CD4-positive, alpha-beta T cell treated with Interleukin-17A for 1 hour (primary cell): ENCODE results near the gene TUBGCP6.

Source experiments
- DNase-seq: peaks from one replicate; pipeline ENCODE4 v3.0.0-alpha.2; 2020

TUBGCP6 gene

DNA sequence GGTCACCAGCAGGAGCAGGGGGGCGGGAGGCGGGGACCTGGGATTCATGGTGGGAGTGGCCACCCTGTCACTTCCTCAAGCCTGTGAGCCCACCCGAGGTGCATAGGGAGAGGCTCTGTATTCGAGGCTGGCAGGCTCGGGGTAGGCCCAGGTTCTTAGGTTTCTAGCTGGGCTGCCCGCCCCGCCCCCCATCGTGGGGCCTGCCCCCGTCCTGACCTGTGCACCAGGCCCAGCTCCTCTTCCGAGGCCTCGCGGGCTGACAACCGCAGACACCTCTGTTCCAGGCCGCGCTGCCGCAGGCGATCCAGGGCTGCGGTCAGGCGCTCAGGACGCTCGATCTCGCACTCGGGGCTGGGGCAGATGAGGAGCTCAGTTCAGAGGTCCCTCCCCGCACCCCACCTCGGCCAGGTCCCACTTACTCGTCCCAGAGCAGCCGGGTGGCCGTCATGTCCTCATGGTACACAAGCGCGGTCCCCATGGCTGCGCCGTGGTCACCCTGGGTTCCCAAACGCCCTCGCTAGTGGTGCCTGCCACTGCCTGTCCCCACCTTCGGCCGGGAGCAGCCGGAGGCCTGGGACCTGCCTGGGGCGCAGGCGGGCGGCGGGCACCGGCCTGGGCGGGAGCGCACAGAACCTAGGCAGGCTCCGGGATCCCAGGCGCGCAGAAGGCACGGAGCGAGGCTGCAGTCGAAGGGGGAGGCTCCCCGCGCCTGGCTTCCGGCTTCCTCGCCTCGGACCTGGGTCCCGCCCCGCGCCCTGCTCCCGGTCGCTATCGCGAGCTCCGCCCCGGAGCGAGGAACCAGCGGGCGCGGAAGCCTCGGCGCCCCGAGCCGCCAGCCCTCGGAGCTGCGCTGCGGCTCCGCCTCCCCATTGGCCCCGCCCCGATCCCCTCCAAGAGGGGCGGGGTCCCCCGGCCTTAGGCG lies 6.0 kb upstream of the TUBGCP6 start, which contains the start of gene HDAC10:
HDAC10 (minus strand) TSS at position 711 of the 922 bp plus-strand sequence; CDS start at position 478, 233 bp downstream.
- DNase-seq: peak; percentile 83

DNA sequence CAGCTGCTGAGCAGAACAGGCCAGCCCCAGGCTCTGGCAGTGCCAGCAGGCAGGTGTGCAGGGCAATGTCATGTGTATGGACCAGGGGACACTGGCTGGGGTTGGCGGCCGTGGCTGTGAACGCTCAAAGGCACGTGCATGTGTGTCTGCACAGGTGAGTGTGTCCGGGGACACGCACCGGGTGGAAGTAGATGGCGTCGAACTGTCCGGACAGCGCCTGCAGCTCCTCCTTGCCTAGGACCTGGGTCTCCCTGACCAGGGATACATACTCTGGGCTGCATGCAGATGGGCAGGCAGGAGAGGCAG lies 5.4 kb upstream of the TUBGCP6 start:
- no peak for DNase-seq

DNA sequence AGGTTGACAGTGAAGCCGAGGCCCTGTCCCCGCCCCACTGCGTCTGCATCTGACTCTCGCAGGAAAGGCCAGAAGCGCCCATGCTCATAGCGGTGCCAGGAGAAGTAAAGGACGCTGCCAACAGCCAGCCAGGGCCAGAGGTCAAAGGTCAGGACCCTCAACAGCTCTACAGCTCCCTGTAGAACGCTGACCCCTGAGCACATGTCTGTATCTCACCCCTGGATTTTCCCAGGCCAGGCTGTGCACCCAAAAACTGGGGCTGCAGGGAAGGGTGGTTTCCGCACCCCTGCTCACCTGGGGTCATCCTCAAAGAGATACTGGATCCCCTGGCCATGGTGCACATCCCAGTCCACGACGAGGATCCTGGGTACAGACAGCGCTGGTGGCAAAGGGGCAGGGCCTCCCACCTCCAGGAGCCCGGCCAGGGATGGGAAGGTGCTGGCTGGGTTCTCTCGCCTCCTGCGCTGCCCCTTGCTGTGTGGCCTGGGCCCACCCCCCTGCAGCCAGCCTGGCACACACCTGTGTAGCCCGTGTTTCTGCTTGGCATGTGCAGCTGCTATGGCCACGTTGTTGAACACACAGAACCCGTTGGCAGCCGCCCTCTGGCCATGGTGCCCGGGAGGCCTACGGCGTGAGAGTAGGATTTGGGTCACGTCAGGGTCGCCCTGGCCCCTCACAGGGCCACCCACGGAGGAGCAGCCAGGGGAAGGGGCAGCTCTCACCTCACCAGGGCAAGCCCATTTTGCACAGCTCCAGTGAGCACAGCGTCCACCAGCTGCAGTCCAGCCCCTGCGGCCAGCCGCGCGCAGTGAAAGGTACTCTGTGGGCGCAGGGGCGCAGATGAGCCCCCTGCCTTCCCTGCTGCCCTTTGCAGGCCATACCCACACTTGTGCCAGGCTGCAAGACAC lies 4.8 kb upstream of the TUBGCP6 start:
- DNase-seq: no peak

DNA sequence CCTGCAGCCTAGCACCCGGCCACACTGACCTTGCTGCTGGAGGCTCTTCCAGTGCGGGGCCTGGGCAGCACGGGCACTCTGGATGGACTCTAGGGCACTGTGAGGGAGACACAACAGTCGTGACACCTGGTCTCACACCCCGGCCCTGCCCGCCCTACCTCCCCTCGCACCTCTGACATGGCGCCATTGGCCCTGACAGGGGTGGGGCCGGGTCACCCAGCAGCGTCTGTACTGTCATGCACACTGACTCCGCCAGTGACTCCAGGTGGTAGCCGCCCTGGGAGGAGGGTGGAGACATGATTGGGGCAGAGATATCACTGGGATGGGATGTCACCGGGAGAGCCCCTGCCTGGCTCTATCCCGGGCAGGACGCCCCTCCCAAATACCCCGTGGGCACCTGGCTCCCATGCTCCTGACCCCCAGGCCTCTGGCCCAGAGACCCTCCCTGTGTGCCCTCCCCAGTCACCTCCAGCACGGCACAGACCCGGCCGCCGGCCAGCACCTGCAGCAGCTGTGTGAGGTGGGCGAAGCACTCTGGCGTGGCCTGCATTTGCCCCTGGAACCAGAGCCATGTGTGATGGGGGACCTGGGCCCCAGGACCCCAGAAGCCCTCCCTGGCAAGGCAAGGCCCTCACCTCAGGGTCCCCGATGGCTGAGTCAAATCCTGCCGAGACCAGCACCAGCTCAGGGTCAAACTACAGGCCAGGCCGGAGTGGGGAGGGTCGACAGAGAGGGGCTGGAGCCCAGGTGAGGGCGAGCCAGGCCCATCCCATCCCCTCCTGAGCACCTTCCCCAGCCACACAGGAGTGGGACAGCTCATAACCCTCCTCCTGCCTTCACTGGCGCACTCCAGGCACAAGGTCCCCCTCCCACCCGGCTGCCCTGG lies 3.6 kb upstream of the TUBGCP6 start:
- no peak for DNase-seq

DNA sequence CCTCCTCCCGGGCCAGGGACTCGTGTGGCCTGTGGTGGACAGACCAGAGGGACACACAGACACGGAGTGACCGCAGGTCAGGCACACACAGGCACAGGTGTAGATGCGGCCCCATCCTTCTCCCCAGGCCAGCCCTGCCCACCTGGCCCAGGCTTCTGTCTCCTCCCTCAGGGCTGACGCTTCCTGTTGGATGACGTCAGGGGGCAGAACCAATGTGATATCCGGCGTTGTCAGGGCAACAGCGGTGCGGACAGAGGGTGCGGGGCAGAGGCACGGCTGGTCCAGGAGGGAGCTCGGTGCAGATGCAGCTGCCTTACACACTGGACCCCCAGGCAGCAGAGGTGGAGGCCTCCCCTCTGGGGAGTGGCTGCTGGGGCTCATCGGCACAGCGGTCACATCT lies 2.9 kb upstream of the TUBGCP6 start:
- peak; percentile 84 for DNase-seq

DNA sequence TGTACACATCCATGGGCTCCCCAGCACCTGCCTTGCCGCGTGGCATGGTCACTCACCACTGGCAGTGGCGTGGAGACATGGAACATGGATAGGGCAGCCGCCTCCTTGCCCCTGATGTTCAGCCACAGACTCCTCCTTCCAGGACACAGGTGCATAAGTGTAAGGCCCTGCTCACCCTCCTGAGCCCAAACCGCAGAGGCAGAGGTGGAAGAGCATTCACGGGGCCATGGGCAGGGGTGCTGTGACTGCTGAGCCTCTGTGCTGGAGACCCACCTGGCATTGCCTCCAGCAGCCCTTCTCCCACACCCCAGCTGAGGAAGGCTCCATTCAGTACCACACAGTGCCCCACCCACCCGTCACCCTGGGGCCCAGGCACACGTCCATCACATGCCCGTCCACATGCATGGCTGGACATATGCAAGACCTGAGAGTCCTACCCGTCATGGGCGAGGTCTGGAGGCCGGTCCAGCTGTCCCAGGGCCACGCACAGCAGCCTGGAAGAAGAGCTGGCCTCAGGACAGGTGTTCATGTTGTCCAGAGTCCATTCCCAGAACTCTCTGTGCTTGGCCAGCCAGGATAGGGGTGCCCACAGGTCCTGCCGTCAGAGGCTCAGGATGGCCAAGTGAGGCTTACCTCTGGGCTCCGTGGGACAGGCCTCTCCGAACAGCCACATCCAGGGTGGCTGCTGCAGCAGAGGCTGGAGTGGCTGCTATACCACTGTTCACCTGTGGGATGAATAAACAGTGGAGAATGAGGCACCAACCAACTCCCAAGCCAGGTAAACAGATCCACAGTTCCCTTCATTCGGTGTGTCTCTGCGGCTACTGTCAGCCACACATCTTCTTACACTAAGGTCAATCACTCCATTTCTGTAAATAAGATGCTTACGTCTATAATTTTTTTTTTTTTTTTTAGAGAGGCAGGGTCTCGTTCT lies 1.7 kb upstream of the TUBGCP6 start:
- DNase-seq: no peak

DNA sequence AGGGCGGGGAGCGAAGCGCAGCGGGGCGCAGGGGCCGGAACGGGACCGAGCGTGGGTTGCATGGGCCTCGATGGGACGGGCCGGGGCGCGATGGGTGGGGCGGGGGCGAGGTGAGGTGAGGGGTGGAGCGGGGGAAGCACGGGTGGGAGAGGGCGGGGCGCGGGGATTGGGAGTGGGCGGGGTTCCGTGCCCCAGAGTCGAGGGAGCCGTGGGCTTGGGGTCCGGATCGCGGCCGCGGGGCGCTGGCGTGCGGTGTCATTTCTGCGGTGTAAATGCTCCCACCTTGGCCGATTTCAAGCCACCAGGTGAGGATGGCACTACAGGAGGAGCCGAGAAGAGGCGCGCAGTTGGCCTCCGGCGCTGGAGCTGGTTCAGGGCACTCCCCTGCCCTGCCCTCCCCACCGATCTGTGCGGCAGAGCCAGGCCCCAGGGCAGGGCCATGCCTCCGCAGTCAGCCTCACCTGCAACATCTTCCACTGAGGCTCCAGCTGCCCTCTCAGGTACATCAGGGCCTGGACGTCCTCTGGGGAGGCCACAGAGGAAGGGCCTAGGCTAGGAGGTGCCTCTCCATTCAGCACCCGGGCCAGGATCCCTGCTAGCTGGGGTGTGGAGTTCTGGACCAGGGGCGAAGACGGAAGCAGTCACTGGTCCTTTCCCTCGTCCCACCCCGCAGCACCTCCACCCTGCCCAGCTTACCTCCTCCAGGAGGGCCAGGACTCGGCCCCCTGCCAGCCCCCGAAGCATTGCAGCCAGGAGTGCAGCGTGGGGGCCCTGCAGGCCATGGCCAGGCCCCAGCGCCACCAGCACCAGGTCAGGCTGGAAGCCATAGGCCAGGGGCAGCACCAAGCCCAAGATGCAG lies 620 bp upstream of the TUBGCP6 start:
- no peak for DNase-seq

DNA sequence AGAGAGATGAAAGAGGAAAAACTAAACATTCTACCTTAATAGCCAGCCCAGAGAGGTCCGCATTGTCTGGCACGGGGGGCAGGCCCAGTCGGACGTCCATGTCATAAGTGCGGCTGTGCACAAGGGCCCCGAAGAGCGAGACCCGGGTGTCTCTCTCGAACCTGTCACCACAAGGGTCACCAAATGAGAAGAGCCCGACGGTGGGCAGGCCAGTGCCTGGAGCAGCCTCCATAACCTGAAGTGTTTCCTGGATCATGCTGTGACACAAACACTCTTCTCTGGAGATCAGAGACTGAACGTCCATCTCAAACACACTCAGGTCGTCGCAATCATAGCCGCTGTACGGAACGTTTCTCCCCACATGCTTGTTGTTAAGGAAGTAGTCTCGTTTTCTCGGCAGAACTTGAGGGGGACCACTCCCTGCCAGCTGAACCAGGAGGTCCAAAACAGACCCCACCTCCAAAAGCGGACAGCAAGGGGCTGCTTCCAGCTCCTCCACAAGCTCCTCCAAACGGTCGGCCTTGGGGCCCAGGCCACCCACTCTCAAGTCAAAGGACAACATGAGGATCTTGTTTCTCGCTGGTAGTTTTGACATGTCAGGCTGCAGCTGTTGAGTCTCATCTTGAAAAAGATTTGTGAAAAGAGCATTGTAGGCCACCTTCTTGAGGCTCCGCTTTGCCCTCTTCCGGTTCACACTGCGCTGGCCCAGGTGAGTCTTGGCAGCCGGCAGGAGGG lies 971 bp downstream of the TUBGCP6 start:
- peak; percentile 23 for DNase-seq

DNA sequence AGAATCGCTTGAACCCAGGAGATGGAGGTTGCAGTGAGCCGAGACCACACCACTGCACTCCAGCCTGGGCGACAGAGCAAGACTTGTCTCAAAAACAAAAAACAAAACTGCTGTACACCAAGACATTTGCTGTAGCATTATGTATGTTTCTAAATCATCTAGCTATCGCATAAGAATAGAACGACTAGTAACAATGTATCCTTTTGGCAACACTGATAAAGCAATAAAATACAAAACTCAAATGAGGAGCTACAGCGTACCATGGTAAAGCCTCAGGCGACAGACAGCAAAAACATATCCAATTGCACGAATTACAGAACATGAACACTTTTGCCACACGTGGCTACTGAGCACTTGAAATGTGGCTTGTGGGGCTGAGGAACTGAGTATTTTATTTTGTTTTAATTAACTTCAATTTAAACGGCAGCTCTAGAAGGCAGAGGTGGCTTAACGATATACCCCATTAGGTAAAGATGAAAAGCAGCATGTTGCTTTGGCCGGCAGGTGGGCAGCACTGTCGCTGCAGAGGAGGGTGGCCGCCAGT lies 2.3 kb downstream of the TUBGCP6 start:
- DNase-seq: no peak

DNA sequence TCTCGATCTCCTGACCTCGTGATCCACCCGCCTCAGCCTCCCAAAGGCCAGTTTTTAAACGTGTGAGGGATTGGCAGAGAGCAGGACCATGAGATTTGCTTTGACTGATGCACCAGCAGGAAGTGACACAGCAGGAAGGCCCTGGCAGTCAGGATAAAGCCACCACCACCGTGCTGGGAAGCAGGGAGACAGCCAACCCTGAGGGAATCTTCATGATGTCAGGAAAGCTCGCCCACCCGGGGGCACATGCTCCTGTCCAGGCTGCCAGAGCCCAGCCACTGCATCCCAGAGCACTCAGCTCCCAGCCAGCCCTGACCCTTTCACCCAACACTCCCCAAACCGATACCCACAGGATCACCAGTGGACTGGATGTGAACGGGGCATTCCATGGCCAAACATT lies 6.1 kb downstream of the TUBGCP6 start:
- no peak for DNase-seq

DNA sequence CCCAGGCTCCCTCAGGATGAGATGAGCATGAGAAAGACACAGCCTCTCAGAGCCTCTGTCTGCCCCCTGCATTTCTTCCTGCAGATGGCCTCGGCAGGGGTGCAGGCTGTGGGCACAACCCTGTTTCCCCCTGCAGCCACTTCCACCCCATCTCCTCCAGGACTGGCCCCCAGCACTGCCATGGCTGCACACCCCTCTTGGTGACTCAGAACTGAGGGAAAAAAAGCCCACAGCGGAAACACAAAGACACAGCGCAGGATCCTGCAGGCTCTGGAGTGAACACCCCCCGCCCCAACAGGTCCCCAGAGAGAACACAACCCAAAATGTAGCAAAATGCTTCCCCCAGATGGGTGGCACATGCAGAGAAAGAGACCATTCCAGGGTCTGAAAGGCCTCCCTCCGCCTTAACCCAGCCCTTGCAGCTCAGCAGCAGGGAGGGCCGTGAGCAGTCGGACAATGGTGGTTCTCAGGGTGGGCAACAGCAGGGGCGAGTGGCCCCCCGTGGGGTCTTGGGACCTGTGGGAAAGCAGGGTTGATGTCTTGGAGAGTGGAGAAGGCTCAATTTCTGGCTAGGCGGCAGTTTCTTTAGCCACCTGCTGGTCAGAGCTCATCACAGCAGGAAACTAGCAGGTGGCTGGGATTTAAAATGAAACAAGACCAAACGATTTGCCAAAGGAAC lies 8.0 kb downstream of the TUBGCP6 start:
- no peak for DNase-seq

DNA sequence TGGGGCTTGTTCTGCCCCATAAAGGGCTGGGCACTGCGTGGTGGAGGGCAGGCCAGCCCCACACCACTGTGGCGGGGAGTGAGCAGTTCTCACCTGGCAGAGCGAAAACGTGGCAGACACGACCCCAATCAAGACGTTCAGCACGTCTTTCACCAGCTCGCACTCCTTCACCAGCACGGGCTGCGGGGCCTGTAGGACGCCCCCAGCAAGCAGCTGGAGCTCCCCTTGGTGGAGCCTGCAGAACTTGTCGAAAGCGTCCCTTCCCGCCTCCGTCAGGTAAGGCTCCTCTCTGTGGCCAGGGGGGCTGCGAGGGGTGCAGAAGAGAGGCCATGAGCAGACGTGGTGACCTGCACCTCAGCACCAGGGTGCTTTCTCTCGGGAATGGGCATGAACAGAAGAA lies 11.6 kb downstream of the TUBGCP6 start:
- DNase-seq: no peak

DNA sequence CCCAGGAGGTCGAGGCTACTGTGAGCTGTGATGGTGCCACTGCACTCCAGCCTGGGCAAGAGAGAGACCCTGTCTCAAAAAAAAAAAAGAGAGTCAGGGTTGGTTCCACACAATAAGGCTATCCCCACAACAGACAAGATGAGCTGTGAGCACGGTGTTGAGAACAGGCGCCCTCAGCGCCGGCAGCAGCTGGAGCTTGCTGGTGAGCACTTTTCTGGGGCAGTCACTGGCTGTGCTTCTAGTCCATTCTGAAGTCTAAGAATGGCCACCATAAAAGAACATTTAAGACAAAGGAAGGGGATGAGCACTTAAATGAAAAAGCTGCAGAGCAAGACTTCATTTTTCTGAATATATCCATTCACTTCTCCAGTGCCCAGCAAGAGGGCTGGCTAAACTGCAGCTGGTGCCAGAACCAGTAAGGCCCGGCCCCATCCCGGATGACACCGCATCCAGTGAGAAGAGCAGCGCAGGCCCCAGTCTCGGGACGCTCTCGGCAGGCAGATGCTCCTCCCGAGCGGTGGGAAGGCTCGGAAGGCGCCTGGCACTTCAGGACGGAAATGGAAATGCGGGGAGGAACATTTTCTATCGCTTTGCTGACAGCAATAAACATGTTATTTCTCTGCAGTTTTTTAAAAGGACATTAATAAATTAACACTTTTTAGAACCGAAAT lies 12.2 kb downstream of the TUBGCP6 start:
- no peak for DNase-seq

DNA sequence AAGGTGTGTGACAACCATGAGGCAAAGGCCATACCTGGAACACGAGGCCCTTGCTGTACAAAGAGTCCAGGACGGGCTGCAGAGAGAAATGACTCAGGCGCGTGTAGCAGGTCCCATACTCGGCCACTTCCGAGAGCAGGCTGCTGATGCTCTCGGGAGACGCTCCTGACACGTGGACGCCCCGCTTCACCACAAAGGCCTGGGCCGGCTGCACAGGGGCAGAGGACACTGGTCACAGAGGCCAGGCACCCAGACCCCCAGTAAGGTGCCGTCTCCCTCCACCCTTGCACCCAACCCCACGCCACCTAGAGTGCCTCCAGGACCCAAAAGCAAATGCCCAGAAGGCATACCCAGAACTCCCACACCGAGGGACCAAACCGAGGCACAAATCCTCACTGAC lies 15.5 kb downstream of the TUBGCP6 start:
- no peak for DNase-seq

DNA sequence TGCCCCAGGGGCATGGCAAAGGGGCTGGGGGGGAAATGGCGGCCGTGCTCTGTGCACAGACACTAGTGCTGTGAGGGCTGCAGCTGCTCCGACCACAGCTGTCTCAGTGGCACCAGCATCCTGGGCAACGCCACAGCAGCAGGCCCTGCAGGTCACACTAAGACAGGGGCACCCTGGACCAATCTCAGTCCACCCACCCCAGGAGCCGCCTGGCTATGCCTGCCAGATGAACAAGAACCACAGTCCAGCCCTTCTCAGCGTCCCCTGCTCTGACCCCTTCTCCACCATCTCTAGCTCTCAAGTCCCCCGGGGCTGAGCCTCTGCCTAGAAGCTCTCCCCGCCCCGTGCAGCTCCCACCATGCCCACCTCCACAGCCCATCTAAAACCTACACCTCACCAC lies 16.5 kb downstream of the TUBGCP6 start:
- no peak for DNase-seq

DNA sequence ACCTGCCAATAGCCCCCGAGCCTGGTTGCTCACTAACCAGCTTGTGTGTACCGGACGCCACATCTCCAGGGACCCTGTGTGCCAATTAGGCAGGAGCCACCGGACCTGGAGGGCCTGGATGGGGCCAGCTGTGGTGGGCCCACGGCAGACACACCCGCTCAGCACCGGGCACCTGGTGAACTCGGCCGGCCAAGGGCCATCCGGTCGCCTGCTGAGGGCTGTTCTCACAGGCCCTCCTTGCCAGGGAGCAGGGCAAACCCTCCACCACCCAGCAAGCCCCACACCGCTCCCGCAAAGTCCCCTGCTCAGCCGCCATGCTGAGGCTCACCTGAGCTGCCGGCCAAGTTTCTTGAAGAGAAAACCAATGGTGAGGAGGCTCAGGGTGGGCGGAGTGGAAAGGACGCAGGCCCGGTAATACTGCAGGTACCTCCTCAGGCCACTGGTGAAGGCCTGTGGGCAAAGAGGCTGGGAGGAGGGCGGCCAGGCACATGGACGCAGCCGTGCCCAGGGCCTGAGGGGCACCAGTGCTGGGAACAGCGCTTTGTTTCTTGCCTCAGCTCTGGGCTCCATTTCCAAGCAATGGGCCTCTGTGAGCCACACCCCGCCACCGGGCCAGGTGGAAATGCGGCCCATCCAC lies 17.1 kb downstream of the TUBGCP6 start:
- no peak for DNase-seq

DNA sequence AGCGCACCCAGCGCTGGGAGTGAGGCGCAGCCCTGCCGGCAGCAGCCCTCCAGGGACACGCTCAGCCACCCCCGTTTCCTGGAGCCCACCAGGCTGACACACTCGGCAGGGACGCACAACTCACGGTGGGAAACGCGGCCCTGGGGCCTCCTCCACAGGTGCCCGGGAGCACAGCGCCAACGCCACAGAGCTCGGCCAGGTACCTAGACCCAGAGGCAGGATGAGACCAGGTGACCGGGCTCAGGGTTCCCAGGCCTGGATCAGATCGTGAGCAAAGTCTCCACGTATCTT lies 18.0 kb downstream of the TUBGCP6 start:
- DNase-seq: no peak
